Astrocyte (in vitro differentiated cells and primary cell): ENCODE data around the gene PDE4DIP.
"Not testable (repeated sequence)": the region's sequence is repeated elsewhere in the genome, so short reads cannot be mapped to it uniquely, and the experiment has no call there.

Experiments used
- CTCF ChIP-seq: IDR thresholded peaks from 2 replicates; pipeline ENCODE4 v1.5.1; 2011; ENCODE audit warnings: low read depth, mild to moderate bottlenecking, inconsistent platforms, low read length, moderate library complexity; ENCODE audit not compliant: insufficient read depth
- EZH2 ChIP-seq: IDR thresholded peaks from 2 replicates; pipeline ENCODE4 v1.6.1; 2012; ENCODE audit warnings: mild to moderate bottlenecking, low read length, inconsistent platforms; ENCODE audit not compliant: insufficient read depth

GRCh38 chr1:148844651-148845050 lies 423 bp downstream of the PDE4DIP start:
- not testable (repeated sequence) for TF ChIP-seq CTCF, EZH2
